Measurements from ENCODE around the gene SYNCRIP. TPM values are rescaled to one million over a fixed set of nuclear protein-coding genes. Genes with fewer than 3 reads are reported as not detected.
"Not testable (repeated sequence)": the region's sequence is repeated elsewhere in the genome, so short reads cannot be mapped to it uniquely, and the experiment has no call there.

SYNCRIP gene
- total and polyA plus RNA-seq, 2 donors (not counting 1 experiment from before 2014, with no cell fraction given), result 29.2 to 44.3 TPM

GRCh38 chr6:85569323-85569722 is 73.4 kb downstream of the SYNCRIP start:
- Histone ChIP-seq H3K4me1 (ENCODE audit: control insufficient read depth, extremely low read depth, insufficient read depth, low read length) (peaks cover 4% of the 10 kb centered on the region), H3K9me3 (ENCODE audit: control insufficient read depth, insufficient read depth, low read depth, low read length) (no peaks in the 10 kb centered on the region), H3K79me2 (ENCODE audit: control insufficient read depth, insufficient read depth, low read length) (peaks cover 11% of the 10 kb centered on the region), H2AFZ (ENCODE audit: low read length) (no peak overlapping the region), H3K9ac (ENCODE audit: insufficient read depth, low read length) (no peak overlapping the region), H3K27ac (ENCODE audit: insufficient read depth, low read length) (peak overlapping the region; percentile 16), H4K20me1 (ENCODE audit: control insufficient read depth, extremely low read depth, insufficient read depth, low read length) (no peaks in the 10 kb centered on the region), H3K4me2 (ENCODE audit: extremely low read depth, insufficient read depth, low read length) (no peak overlapping the region), H3K36me3 (ENCODE audit: control insufficient read depth, insufficient read depth, low read length) (no peaks in the 10 kb centered on the region), H3K27me3 (ENCODE audit: control insufficient read depth, insufficient read depth, low read length) (no peaks in the 10 kb centered on the region), H3K4me3 (replicated peaks in 1 of 4; ENCODE audit: control extremely low read depth in 1 of 4, insufficient read depth in 1 of 4, low read depth in 3 of 4, low read length in 4 of 4) (no peak overlapping the region)
- TF ChIP-seq, protein P1, sequence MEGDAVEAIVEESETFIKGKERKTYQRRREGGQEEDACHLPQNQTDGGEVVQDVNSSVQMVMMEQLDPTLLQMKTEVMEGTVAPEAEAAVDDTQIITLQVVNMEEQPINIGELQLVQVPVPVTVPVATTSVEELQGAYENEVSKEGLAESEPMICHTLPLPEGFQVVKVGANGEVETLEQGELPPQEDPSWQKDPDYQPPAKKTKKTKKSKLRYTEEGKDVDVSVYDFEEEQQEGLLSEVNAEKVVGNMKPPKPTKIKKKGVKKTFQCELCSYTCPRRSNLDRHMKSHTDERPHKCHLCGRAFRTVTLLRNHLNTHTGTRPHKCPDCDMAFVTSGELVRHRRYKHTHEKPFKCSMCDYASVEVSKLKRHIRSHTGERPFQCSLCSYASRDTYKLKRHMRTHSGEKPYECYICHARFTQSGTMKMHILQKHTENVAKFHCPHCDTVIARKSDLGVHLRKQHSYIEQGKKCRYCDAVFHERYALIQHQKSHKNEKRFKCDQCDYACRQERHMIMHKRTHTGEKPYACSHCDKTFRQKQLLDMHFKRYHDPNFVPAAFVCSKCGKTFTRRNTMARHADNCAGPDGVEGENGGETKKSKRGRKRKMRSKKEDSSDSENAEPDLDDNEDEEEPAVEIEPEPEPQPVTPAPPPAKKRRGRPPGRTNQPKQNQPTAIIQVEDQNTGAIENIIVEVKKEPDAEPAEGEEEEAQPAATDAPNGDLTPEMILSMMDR (conservative IDR thresholded peaks at IDR 0.05 in 1 of 2, IDR thresholded peaks at IDR 0.05 in 1 of 2; ENCODE audit: low read depth in 1 of 2, low read length in 2 of 2), result no peak
- no peak for TF ChIP-seq EZH2 (IDR thresholded peaks at IDR 0.05; ENCODE audit: low read length, missing control alignments)
- DNase-seq (ENCODE audit: low read depth in 2 of 2), result peak; percentile 57 to 75

- Histone ChIP-seq H3K4me2 (ENCODE audit: extremely low read depth, insufficient read depth, low read length) (no peak overlapping the region), H3K4me3 (replicated peaks in 1 of 4; ENCODE audit: control extremely low read depth in 1 of 4, insufficient read depth in 1 of 4, low read depth in 3 of 4, low read length in 4 of 4) (no peak overlapping the region)
- TF ChIP-seq, protein P1 (conservative IDR thresholded peaks at IDR 0.05 in 1 of 2, IDR thresholded peaks at IDR 0.05 in 1 of 2; ENCODE audit: low read depth in 1 of 2, low read length in 2 of 2), result no peak
- TF ChIP-seq EZH2 (IDR thresholded peaks at IDR 0.05; ENCODE audit: low read length, missing control alignments), result no peak
These were observed 74.3 kb downstream of the SYNCRIP start for GRCh38 chr6:85568411-85568810.

DNA sequence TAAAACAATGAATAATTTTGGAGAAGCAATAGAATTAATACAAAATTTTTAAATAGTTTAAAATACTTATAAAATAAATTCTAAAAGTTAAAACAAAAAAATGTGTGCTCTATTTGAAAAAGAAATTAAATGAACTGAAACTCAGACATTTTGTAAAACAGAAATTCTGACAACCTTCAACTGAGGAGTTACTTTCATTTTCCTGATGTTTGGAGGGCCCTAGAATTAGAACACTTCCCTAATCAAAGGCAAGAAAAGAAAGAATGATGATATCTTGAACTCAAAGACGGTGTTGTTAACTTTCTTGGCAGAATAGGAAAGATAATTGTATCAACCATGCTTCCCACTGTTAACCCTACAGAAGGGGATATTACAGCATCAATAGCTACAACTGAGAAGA is 77.0 kb downstream of the SYNCRIP start:
- peaks cover 4% of the 10 kb centered on the region for H3K4me1 ChIP-seq (ENCODE audit: control insufficient read depth, extremely low read depth, insufficient read depth, low read length)
- no peaks in the 10 kb centered on the region for H3K9me3 ChIP-seq (ENCODE audit: control insufficient read depth, insufficient read depth, low read depth, low read length)
- H3K4me2 ChIP-seq (ENCODE audit: extremely low read depth, insufficient read depth, low read length), result no peak overlapping the region
- no peak overlapping the region for H3K9ac ChIP-seq (ENCODE audit: insufficient read depth, low read length)
- DNase-seq (ENCODE audit: low read depth in 2 of 2), result no peak
- TF ChIP-seq, protein P1 (conservative IDR thresholded peaks at IDR 0.05 in 1 of 2, IDR thresholded peaks at IDR 0.05 in 1 of 2; ENCODE audit: low read depth in 1 of 2, low read length in 2 of 2), result no peak
- no peak for TF ChIP-seq EZH2 (IDR thresholded peaks at IDR 0.05; ENCODE audit: low read length, missing control alignments)
- H3K36me3 ChIP-seq (ENCODE audit: control insufficient read depth, insufficient read depth, low read length), result no peaks in the 10 kb centered on the region
- H3K79me2 ChIP-seq (ENCODE audit: control insufficient read depth, insufficient read depth, low read length), result no peaks in the 10 kb centered on the region
- H4K20me1 ChIP-seq (ENCODE audit: control insufficient read depth, extremely low read depth, insufficient read depth, low read length), result no peaks in the 10 kb centered on the region
- no peaks in the 10 kb centered on the region for H3K27me3 ChIP-seq (ENCODE audit: control insufficient read depth, insufficient read depth, low read length)
- no peak overlapping the region for H3K4me3 ChIP-seq (replicated peaks in 1 of 4; ENCODE audit: control extremely low read depth in 1 of 4, insufficient read depth in 1 of 4, low read depth in 3 of 4, low read length in 4 of 4)
- no peak overlapping the region for H3K27ac ChIP-seq (ENCODE audit: insufficient read depth, low read length)
- H2AFZ ChIP-seq (ENCODE audit: low read length), result no peak overlapping the region

More at GRCh38 chr6:85568411-85568810, 74.3 kb downstream of the SYNCRIP start:
- Histone ChIP-seq H3K9ac (ENCODE audit: insufficient read depth, low read length) (no peak overlapping the region), H3K27ac (ENCODE audit: insufficient read depth, low read length) (no peak overlapping the region), H2AFZ (ENCODE audit: low read length) (no peak overlapping the region), H3K4me1 (ENCODE audit: control insufficient read depth, extremely low read depth, insufficient read depth, low read length) (peaks cover 4% of the 10 kb centered on the region), H3K79me2 (ENCODE audit: control insufficient read depth, insufficient read depth, low read length) (peaks cover 5% of the 10 kb centered on the region), H3K36me3 (ENCODE audit: control insufficient read depth, insufficient read depth, low read length) (no peaks in the 10 kb centered on the region), H3K27me3 (ENCODE audit: control insufficient read depth, insufficient read depth, low read length) (no peaks in the 10 kb centered on the region), H3K9me3 (ENCODE audit: control insufficient read depth, insufficient read depth, low read depth, low read length) (no peaks in the 10 kb centered on the region), H4K20me1 (ENCODE audit: control insufficient read depth, extremely low read depth, insufficient read depth, low read length) (no peaks in the 10 kb centered on the region)
- DNase-seq (ENCODE audit: low read depth in 2 of 2), result peak in 1 of 2 donors; percentile 42

DNA sequence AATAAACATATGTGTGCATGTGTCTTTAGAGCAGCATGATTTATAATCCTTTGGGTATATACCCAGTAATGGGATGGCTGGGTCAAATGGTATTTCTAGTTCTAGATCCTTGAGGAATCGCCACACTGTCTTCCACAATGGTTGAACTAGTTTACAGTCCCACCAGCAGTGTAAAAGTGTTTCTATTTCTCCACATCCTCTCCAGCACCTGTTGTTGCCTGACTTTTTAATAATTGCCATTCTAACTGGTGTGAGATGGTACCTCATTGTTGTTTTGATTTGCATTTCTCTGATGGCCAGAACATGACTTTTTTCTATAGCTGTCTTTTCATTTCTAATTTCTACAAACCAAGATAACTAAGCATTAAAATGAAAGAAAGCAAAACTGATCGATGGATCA is 78.5 kb downstream of the SYNCRIP start:
- not testable (repeated sequence) for H3K27ac ChIP-seq (ENCODE audit: insufficient read depth, low read length); H3K36me3 ChIP-seq (ENCODE audit: control insufficient read depth, insufficient read depth, low read length); H2AFZ ChIP-seq (ENCODE audit: low read length); H4K20me1 ChIP-seq (ENCODE audit: control insufficient read depth, extremely low read depth, insufficient read depth, low read length); H3K79me2 ChIP-seq (ENCODE audit: control insufficient read depth, insufficient read depth, low read length); DNase-seq (ENCODE audit: low read depth in 2 of 2); H3K9ac ChIP-seq (ENCODE audit: insufficient read depth, low read length); H3K9me3 ChIP-seq (ENCODE audit: control insufficient read depth, insufficient read depth, low read depth, low read length); H3K4me1 ChIP-seq (ENCODE audit: control insufficient read depth, extremely low read depth, insufficient read depth, low read length); H3K27me3 ChIP-seq (ENCODE audit: control insufficient read depth, insufficient read depth, low read length); H3K4me2 ChIP-seq (ENCODE audit: extremely low read depth, insufficient read depth, low read length); H3K4me3 ChIP-seq (replicated peaks in 1 of 4; ENCODE audit: control extremely low read depth in 1 of 4, insufficient read depth in 1 of 4, low read depth in 3 of 4, low read length in 4 of 4)

Measured in fibroblast of lung (primary cell).